Measurements from ENCODE around the gene PTH1R.

- no peak for TF ChIP-seq YY1 (IDR thresholded peaks at IDR 0.05; ENCODE audit: insufficient read depth, insufficient read length)
- no peak for TF ChIP-seq ZNF274 (IDR thresholded peaks at IDR 0.05; ENCODE audit: low read depth, low read length)
- TF ChIP-seq SUZ12 (IDR thresholded peaks at IDR 0.05; ENCODE audit: extremely low read depth, insufficient read depth, insufficient read length): no peak
Measured at GRCh38 chr3:46930945-46931403, 53.5 kb downstream of the PTH1R start.
